Measurements from ENCODE around the gene TRIM27. TPM values are rescaled to one million over a fixed set of nuclear protein-coding genes. Genes with fewer than 3 reads are reported as not detected.
"Not testable (repeated sequence)": the region's sequence is repeated elsewhere in the genome, so short reads cannot be mapped to it uniquely, and the experiment has no call there.

Gene TRIM27
- total RNA-seq, 1 donor from 2014 or later: 64.8 TPM

DNA sequence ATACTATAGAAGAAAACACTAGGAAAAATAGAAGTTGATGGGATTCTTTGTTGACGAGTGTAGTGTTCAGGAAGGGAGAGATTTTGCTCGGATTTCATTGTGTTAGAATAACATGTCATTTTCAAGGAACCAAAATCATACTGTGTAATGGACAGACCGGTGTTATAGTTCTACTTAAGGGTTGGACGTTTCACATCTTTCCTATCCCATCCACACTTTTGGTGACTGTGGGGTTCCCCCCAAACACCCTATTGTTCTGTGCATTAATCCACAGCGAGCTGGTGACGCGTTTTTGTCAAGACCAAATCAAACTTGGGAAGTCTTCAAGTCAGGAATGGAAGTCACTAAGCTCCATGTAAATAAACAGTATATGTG, 43.3 kb downstream of the TRIM27 start:
- intact Hi-C loops (cut with micrococcal nuclease): loop anchor here (2.0 to 5.0 kb wide), 2 partner anchors 14 to 62 kb away; no protein-coding TSS in a partner anchor
- no peak for DNase-seq
- TF ChIP-seq, protein P1, sequence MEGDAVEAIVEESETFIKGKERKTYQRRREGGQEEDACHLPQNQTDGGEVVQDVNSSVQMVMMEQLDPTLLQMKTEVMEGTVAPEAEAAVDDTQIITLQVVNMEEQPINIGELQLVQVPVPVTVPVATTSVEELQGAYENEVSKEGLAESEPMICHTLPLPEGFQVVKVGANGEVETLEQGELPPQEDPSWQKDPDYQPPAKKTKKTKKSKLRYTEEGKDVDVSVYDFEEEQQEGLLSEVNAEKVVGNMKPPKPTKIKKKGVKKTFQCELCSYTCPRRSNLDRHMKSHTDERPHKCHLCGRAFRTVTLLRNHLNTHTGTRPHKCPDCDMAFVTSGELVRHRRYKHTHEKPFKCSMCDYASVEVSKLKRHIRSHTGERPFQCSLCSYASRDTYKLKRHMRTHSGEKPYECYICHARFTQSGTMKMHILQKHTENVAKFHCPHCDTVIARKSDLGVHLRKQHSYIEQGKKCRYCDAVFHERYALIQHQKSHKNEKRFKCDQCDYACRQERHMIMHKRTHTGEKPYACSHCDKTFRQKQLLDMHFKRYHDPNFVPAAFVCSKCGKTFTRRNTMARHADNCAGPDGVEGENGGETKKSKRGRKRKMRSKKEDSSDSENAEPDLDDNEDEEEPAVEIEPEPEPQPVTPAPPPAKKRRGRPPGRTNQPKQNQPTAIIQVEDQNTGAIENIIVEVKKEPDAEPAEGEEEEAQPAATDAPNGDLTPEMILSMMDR (IDR thresholded peaks at IDR 0.05): no peak
- POLR2A ChIA-PET: interaction anchor here (1.1 to 2.3 kb wide), 2 partner anchors 14 to 16 kb away, joined by 3 to 19 read pairs; no protein-coding TSS in a partner anchor
- ATAC-seq (ENCODE audit: low read depth): no peak
- Mint-ChIP-seq H3K27ac (no peak overlapping the region), H3K4me1 (peaks cover 21% of the 10 kb centered on the region), H3K27me3 (peaks cover 50% of the 10 kb centered on the region), H3K9me3 (peaks cover 7% of the 10 kb centered on the region), H3K4me3 (peak overlapping the region; percentile 75), H3K36me3 (ENCODE audit: low read depth) (no peaks in the 10 kb centered on the region)
- CTCF ChIA-PET: no interaction called here

DNA sequence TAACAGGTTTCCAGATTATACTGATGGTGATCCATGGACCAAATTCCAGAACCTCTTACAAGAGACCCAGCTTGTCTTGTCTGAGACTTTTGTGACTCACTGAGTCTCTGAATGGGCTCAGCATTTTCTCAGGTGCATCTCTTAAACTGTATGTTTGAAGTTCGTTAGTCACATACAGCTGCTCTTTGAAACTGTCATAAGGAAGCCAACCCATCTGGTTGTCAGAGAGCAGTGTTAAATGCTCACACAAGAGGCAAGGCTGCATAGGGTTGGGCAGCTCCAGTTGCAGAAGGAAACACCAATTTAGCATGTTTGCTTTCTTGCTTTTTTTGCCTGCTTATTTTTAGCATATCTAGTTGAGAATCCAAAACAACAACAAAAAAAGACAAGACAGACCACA, 47.1 kb downstream of the TRIM27 start:
- POLR2A ChIA-PET: no interaction called here
- intact Hi-C loops (cut with micrococcal nuclease): no loop called here

DNA sequence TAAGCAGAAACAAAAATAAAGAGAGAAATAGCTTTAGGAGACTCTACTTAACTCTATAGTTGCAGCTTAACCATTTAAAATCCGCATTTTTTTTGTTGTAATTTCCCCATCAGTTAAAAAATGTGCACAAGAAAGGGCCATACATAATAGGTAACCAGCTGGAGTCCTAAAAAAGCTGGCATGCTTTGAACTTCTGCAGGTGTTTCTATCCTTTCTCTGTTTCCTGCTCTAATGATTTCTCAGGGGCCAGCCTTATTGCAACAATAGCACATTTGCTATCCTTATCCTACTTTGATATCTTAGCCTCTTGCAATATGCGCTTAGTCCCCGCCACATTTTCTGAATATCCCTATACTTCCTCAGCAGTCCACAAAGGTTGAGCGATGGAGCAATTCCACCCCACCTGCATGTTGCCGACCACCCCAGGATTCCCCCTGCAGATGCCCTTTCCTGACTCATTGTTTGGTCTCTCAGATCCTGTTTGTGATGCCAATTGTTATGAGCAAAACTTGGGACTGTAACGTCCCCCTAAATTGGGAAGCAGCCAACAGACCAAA, 48.5 kb downstream of the TRIM27 start:
- Mint-ChIP-seq H3K4me3 (no peak overlapping the region), H3K36me3 (ENCODE audit: low read depth) (no peaks in the 10 kb centered on the region), H3K27ac (no peak overlapping the region), H3K4me1 (no peaks in the 10 kb centered on the region), H3K27me3 (peaks cover 29% of the 10 kb centered on the region), H3K9me3 (no peaks in the 10 kb centered on the region)
- no peak for DNase-seq
- POLR2A ChIA-PET: interaction anchor here (0.6 to 1.1 kb wide), 5 partner anchors 9 to 139 kb away, joined by 3 to 4 read pairs (median 4); no protein-coding TSS in a partner anchor
- TF ChIP-seq, protein P1 (IDR thresholded peaks at IDR 0.05): no peak
- no peak for ATAC-seq (ENCODE audit: low read depth)
- CTCF ChIA-PET: no interaction called here
- intact Hi-C loops (cut with micrococcal nuclease): no loop called here

More for the DNA sequence above, 47.1 kb downstream of the TRIM27 start:
- no peak for DNase-seq
- H3K4me3 Mint-ChIP-seq: no peak overlapping the region
- H3K36me3 Mint-ChIP-seq (ENCODE audit: low read depth): no peaks in the 10 kb centered on the region
- peaks cover 41% of the 10 kb centered on the region for H3K27me3 Mint-ChIP-seq
- ATAC-seq (ENCODE audit: low read depth): no peak
- H3K27ac Mint-ChIP-seq: no peak overlapping the region
- H3K4me1 Mint-ChIP-seq: peaks cover 11% of the 10 kb centered on the region
- H3K9me3 Mint-ChIP-seq: peaks cover 3% of the 10 kb centered on the region
- CTCF ChIA-PET: no interaction called here
- TF ChIP-seq, protein P1 (IDR thresholded peaks at IDR 0.05): no peak

DNA sequence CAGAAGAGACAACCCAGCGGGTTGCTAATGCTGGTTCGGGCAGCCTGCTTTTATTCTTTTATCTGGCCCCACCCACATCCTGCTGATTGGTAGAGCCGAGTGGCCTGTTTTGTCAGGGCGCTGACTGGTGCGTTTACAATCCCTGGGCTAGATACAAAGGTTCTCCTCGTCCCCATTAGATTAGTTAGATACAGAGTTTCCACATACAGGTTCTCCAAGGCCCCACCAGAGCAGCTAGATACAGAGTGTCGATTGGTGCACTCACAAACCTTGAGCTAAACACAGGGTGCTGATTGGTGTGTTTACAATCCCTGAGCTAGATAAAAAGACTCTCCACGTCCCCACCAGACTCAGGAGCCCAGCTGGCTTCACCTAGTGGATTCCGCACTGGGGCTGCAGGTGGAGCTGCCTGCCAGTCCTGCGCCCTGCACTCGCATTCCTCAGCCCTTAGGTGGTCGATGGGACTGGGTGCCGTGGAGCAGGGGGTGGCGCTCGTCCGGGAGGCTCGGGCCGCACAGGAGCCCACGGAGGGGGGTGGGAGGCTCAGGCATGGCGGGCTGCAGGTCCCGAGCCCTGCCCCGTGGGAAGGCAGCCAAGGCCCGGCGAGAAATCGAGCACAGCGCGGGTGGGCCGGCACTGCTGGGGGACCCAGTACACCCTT, 51.5 kb downstream of the TRIM27 start:
- H3K4me3 Mint-ChIP-seq; H3K9me3 Mint-ChIP-seq; POLR2A ChIA-PET; intact Hi-C loops (cut with micrococcal nuclease); DNase-seq; H3K36me3 Mint-ChIP-seq (ENCODE audit: low read depth); H3K27ac Mint-ChIP-seq; H3K4me1 Mint-ChIP-seq; ATAC-seq (ENCODE audit: low read depth): not testable (repeated sequence)
- CTCF ChIA-PET: interaction anchor here (0.6 kb wide), 1 partner anchor 19 kb away, joined by 3 read pairs; no protein-coding TSS in a partner anchor
- H3K27me3 Mint-ChIP-seq: peaks cover 14% of the 10 kb centered on the region

DNA sequence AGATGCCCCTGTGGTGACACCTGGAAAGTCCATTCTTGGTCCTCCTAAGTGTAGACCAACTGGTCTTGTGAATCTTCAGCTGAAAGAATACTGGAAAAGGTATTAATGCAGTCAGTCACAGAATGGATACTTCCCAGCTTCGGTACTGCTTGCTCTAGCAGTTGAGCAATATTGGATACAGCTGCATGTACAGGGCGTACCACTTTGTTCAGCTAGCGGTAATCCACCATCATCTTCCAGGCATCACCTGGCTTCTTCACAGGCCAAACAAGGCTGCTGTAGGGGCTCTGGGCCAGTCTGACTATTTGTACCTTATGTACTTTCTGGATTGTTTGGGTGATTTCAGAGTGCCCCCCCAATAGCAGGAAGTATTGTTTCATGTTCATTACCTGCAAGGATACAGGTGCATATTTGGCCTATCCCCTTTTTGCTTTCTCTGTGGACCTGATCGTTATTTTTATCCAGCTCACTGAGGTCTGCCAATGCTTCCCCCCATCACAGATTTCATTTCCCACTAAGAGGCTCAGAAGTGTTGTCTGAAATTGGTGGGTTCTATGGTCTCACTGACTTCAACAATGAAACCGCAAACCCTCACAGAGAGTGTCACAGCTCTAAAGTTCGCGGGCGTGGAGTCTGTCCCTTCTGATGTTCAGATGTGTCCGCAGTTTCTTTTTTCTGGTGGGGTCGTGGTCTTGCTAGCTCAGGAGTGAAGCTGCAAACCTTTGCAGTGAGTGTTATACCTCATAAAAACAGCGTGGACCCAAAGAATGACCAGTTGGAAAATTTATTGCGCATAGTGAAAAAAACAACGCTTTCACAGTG, 52.2 kb downstream of the TRIM27 start:
- ChIA-PET POLR2A (no interaction called here), CTCF (interaction anchor here (0.6 kb wide), 1 partner anchor 20 kb away, joined by 3 read pairs; no protein-coding TSS in a partner anchor)
- Mint-ChIP-seq H3K36me3 (ENCODE audit: low read depth) (no peaks in the 10 kb centered on the region), H3K4me3 (no peak overlapping the region), H3K27me3 (peaks cover 9% of the 10 kb centered on the region), H3K9me3 (no peaks in the 10 kb centered on the region), H3K4me1 (peaks cover 4% of the 10 kb centered on the region), H3K27ac (no peak overlapping the region)
- ATAC-seq (ENCODE audit: low read depth) (no peak), DNase-seq (no peak)
- intact Hi-C loops (cut with micrococcal nuclease): no loop called here
- TF ChIP-seq, protein P1 (IDR thresholded peaks at IDR 0.05): no peak
